Measurements from ENCODE around the gene ECHDC1.

The ECHDC1 gene

DNA sequence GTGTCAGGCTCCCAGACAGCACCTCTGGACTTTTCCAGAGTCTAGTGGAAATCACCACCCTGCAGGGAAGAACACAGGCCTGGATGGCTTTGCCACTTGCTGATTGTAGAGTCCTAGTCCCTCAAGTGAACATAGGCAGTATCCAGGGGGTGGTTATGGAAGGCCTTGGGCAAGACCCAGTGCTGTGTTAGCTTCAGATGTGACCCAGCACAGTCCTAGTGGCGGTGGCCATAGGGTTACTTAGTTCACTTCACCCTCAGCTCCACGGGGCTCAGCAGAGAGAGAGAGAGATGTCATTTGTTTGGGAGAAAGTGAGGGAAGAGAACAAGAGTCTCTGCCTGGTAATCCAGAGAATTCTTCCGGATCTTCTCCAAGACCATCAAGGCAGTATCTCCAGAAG is 39.5 kb downstream of the ECHDC1 start:
- H3K36me3 ChIP-seq (ENCODE audit: control insufficient read depth, insufficient read depth, low read length), result no peaks in the 10 kb centered on the region; the same call in none of the 2 replicates
- no peak for DNase-seq (ENCODE audit: extremely low read depth, insufficient read length)
- TF ChIP-seq, protein P1, sequence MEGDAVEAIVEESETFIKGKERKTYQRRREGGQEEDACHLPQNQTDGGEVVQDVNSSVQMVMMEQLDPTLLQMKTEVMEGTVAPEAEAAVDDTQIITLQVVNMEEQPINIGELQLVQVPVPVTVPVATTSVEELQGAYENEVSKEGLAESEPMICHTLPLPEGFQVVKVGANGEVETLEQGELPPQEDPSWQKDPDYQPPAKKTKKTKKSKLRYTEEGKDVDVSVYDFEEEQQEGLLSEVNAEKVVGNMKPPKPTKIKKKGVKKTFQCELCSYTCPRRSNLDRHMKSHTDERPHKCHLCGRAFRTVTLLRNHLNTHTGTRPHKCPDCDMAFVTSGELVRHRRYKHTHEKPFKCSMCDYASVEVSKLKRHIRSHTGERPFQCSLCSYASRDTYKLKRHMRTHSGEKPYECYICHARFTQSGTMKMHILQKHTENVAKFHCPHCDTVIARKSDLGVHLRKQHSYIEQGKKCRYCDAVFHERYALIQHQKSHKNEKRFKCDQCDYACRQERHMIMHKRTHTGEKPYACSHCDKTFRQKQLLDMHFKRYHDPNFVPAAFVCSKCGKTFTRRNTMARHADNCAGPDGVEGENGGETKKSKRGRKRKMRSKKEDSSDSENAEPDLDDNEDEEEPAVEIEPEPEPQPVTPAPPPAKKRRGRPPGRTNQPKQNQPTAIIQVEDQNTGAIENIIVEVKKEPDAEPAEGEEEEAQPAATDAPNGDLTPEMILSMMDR (IDR thresholded peaks at IDR 0.05; ENCODE audit: insufficient read depth, low read length, poor library complexity, severe bottlenecking), result no peak
- no peaks in the 10 kb centered on the region for H3K27me3 ChIP-seq (replicated peaks; ENCODE audit: control insufficient read depth, insufficient read depth, low read length)
- H3K4me3 ChIP-seq (replicated peaks; ENCODE audit: low read depth, low read length), result no peak overlapping the region

DNA sequence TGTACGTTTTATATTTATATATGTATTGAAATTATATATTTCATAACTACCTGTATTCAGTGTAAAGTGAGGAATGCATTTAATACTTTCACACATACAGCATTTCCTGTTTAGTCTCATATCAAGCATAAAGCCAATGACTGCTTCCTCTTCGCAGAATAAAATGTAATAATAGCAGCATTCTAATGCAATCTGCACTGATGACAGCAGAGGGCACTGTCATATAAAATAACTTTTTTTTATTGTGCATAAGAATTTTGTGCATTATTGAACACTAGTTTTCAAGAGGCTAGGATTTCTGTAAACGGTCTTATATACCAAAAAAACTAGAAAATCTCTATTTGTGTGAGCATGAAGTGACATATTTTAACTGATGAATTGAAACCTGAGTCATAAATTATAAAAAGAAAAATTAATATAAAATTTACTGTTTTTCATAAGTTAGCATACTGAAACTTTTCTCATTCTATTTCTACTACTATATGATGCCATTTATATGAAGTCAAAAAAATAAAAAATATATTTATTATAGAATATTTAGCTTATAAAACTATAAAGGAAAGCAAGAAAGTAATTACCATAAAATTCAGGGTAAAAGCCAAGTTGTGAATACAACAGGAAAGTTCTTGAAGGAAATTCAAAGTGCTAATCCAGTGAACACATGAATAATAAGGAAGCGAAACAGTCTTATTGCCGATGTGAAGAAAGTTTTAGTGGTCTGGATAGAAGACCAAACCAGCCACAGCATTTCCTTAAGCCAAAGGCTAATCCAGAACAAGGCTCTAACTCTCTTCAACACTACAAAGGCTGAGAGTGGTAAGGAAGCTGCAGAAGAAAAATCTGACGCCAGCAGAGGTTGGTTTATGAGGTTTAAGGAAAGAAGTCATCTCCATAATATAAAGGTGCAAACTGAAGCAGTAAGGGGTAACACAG is 40.4 kb downstream of the ECHDC1 start:
- H3K4me3 ChIP-seq (replicated peaks; ENCODE audit: low read depth, low read length), result no peak overlapping the region
- DNase-seq (ENCODE audit: extremely low read depth, insufficient read length), result peak; percentile 37
- no peaks in the 10 kb centered on the region for H3K27me3 ChIP-seq (replicated peaks; ENCODE audit: control insufficient read depth, insufficient read depth, low read length)
- H3K36me3 ChIP-seq (ENCODE audit: control insufficient read depth, insufficient read depth, low read length), result no peaks in the 10 kb centered on the region; the same call in none of the 2 replicates
- TF ChIP-seq, protein P1 (IDR thresholded peaks at IDR 0.05; ENCODE audit: insufficient read depth, low read length, poor library complexity, severe bottlenecking), result peak; percentile 55

DNA sequence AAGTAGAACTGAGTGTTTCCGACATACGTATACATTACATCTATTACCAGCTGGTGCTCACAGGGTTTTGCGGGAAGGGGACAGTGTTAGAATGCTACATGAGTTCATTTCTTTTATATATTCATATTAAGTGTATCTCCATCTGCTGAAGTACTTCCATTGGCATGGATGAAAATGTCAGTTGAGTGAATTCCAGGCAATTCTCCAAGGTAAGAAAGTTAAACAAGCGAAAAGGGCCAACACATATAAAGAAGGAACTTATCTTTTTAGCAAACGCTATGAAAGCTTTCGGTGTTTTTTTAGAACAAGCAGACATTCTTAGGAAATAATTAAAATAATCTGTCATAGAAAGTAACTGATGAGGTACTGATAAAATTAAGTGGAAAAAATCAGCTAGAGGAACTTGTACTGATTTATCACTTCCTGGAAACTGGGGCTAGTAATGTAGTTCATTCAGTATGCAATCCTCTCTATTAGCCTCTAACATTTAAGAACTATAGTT is 42.2 kb downstream of the ECHDC1 start:
- H3K36me3 ChIP-seq (ENCODE audit: control insufficient read depth, insufficient read depth, low read length), result no peaks in the 10 kb centered on the region; the same call in none of the 2 replicates
- DNase-seq (ENCODE audit: extremely low read depth, insufficient read length), result no peak
- no peaks in the 10 kb centered on the region for H3K27me3 ChIP-seq (replicated peaks; ENCODE audit: control insufficient read depth, insufficient read depth, low read length)
- no peak overlapping the region for H3K4me3 ChIP-seq (replicated peaks; ENCODE audit: low read depth, low read length)
- TF ChIP-seq, protein P1 (IDR thresholded peaks at IDR 0.05; ENCODE audit: insufficient read depth, low read length, poor library complexity, severe bottlenecking), result no peak

DNA sequence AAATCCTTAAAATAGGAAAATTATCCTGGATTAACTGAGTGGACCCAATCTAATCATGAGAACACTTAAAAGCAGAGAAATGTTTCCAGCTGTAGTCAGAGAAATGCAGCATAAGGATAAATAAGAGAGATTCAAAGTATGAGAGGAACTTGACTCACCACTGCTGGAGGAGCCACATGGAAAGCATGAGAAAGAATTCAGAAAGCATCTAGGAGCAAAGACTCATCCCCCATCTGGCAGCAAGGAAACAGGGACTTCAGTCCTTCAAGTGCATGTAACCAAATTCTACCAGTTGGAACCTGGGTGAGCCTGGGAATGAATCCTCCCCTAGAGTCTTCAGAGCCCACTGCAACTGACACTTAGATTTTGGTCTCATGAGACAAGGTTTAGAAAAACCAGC is 43.0 kb downstream of the ECHDC1 start:
- no peak for DNase-seq (ENCODE audit: extremely low read depth, insufficient read length)
- Histone ChIP-seq H3K36me3 (ENCODE audit: control insufficient read depth, insufficient read depth, low read length) (no peaks in the 10 kb centered on the region; the same call in 1 of the 2 replicates), H3K27me3 (replicated peaks; ENCODE audit: control insufficient read depth, insufficient read depth, low read length) (no peaks in the 10 kb centered on the region), H3K4me3 (replicated peaks; ENCODE audit: low read depth, low read length) (no peak overlapping the region)
- TF ChIP-seq, protein P1 (IDR thresholded peaks at IDR 0.05; ENCODE audit: insufficient read depth, low read length, poor library complexity, severe bottlenecking), result no peak

GRCh38 chr6:127299522-127300240 is 43.7 kb downstream of the ECHDC1 start:
- TF ChIP-seq, protein P1 (IDR thresholded peaks at IDR 0.05; ENCODE audit: insufficient read depth, low read length, poor library complexity, severe bottlenecking), result no peak
- Histone ChIP-seq H3K27me3 (replicated peaks; ENCODE audit: control insufficient read depth, insufficient read depth, low read length) (no peaks in the 10 kb centered on the region), H3K4me3 (replicated peaks; ENCODE audit: low read depth, low read length) (no peak overlapping the region), H3K36me3 (ENCODE audit: control insufficient read depth, insufficient read depth, low read length) (no peaks in the 10 kb centered on the region; the same call in 1 of the 2 replicates)
- DNase-seq (ENCODE audit: extremely low read depth, insufficient read length), result no peak
